ENCODE results near the gene HERPUD1.

DNA sequence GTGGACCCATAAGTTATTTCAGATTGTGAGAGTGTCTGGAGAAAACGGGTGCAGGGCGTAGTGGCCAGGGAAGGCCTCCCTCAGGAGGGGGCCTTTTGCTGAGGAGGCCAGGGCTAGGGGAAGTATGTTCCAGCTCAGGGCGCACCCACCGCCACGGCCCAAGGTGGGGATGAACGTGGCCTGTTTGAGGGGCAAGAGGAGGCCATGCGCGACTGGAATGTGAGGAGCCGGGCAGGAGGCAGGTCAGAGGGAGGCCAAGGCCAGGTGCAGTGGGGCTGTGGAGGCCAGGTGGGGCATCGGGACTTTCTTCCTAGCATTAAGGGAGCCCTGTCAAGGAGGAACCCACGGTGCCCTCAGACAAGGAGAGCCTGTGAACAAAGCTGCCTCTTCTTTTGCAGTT, 40.3 kb upstream of the HERPUD1 start:
- no peak for TF ChIP-seq MEIS1 (CRISPR knock-in tag; IDR thresholded peaks at IDR 0.05; ENCODE audit: borderline replicate concordance)
- TF ChIP-seq, protein P1, sequence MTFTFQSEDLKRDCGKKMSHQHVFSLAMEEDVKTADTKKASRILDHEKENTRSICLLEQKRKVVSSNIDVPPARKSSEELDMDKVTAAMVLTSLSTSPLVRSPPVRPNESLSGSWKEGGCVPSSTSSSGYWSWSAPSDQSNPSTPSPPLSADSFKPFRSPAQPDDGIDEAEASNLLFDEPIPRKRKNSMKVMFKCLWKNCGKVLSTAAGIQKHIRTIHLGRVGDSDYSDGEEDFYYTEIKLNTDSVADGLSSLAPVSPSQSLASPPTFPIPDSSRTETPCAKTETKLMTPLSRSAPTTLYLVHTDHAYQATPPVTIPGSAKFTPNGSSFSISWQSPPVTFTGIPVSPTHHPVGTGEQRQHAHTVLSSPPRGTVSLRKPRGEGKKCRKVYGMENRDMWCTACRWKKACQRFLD (tag by site-specific recombination; IDR thresholded peaks at IDR 0.05): no peak
- TF ChIP-seq ZNF433 (tag by site-specific recombination; IDR thresholded peaks at IDR 0.05; ENCODE audit: low read depth): no peak
- TF ChIP-seq ZNF501 (tag by site-specific recombination; IDR thresholded peaks at IDR 0.05): no peak
- TF ChIP-seq, protein P2, sequence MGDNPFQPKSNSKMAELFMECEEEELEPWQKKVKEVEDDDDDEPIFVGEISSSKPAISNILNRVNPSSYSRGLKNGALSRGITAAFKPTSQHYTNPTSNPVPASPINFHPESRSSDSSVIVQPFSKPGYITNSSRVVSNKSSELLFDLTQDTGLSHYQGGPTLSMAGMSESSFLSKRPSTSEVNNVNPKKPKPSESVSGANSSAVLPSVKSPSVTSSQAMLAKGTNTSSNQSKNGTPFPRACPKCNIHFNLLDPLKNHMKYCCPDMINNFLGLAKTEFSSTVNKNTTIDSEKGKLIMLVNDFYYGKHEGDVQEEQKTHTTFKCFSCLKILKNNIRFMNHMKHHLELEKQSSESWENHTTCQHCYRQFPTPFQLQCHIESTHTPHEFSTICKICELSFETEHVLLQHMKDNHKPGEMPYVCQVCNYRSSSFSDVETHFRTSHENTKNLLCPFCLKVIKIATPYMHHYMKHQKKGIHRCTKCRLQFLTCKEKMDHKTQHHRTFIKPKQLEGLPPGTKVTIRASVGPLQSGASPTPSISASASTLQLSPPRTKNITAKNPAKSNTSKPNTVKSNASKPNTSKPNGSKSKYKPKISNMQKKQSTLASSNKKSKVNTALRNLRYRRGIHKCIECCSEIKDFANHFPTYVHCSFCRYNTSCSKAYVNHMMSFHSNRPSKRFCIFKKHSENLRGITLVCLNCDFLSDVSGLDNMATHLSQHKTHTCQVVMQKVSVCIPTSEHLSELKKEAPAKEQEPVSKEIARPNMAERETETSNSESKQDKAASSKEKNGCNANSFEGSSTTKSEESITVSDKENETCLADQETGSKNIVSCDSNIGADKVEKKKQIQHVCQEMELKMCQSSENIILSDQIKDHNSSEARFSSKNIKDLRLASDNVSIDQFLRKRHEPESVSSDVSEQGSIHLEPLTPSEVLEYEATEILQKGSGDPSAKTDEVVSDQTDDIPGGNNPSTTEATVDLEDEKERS (tag by site-specific recombination; IDR thresholded peaks at IDR 0.05): no peak
- TF ChIP-seq ZNF274 (IDR thresholded peaks at IDR 0.05; ENCODE audit: low read length): no peak
- TF ChIP-seq ZNF274 (tag by site-specific recombination; IDR thresholded peaks at IDR 0.05; ENCODE audit: borderline replicate concordance): no peak
- no peak for TF ChIP-seq ZNF791 (tag by site-specific recombination; IDR thresholded peaks at IDR 0.05)
- TF ChIP-seq, protein P3, sequence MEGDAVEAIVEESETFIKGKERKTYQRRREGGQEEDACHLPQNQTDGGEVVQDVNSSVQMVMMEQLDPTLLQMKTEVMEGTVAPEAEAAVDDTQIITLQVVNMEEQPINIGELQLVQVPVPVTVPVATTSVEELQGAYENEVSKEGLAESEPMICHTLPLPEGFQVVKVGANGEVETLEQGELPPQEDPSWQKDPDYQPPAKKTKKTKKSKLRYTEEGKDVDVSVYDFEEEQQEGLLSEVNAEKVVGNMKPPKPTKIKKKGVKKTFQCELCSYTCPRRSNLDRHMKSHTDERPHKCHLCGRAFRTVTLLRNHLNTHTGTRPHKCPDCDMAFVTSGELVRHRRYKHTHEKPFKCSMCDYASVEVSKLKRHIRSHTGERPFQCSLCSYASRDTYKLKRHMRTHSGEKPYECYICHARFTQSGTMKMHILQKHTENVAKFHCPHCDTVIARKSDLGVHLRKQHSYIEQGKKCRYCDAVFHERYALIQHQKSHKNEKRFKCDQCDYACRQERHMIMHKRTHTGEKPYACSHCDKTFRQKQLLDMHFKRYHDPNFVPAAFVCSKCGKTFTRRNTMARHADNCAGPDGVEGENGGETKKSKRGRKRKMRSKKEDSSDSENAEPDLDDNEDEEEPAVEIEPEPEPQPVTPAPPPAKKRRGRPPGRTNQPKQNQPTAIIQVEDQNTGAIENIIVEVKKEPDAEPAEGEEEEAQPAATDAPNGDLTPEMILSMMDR (tag by site-specific recombination; IDR thresholded peaks at IDR 0.05): no peak
- no peak for TF ChIP-seq TCF7L2 (IDR thresholded peaks at IDR 0.05; ENCODE audit: borderline replicate concordance, low read depth, low read length)
- TF ChIP-seq, protein P4, sequence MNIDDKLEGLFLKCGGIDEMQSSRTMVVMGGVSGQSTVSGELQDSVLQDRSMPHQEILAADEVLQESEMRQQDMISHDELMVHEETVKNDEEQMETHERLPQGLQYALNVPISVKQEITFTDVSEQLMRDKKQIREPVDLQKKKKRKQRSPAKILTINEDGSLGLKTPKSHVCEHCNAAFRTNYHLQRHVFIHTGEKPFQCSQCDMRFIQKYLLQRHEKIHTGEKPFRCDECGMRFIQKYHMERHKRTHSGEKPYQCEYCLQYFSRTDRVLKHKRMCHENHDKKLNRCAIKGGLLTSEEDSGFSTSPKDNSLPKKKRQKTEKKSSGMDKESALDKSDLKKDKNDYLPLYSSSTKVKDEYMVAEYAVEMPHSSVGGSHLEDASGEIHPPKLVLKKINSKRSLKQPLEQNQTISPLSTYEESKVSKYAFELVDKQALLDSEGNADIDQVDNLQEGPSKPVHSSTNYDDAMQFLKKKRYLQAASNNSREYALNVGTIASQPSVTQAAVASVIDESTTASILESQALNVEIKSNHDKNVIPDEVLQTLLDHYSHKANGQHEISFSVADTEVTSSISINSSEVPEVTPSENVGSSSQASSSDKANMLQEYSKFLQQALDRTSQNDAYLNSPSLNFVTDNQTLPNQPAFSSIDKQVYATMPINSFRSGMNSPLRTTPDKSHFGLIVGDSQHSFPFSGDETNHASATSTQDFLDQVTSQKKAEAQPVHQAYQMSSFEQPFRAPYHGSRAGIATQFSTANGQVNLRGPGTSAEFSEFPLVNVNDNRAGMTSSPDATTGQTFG (tag by site-specific recombination; IDR thresholded peaks at IDR 0.05; ENCODE audit: borderline replicate concordance): no peak
- TF ChIP-seq, protein P5, sequence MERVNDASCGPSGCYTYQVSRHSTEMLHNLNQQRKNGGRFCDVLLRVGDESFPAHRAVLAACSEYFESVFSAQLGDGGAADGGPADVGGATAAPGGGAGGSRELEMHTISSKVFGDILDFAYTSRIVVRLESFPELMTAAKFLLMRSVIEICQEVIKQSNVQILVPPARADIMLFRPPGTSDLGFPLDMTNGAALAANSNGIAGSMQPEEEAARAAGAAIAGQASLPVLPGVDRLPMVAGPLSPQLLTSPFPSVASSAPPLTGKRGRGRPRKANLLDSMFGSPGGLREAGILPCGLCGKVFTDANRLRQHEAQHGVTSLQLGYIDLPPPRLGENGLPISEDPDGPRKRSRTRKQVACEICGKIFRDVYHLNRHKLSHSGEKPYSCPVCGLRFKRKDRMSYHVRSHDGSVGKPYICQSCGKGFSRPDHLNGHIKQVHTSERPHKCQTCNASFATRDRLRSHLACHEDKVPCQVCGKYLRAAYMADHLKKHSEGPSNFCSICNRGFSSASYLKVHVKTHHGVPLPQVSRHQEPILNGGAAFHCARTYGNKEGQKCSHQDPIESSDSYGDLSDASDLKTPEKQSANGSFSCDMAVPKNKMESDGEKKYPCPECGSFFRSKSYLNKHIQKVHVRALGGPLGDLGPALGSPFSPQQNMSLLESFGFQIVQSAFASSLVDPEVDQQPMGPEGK (tag by site-specific recombination; IDR thresholded peaks at IDR 0.05): no peak
- no peak for TF ChIP-seq ZNF24 (tag by site-specific recombination; IDR thresholded peaks at IDR 0.05)
- TF ChIP-seq ZBTB20 (tag by site-specific recombination; IDR thresholded peaks at IDR 0.05): no peak

All from HEK293 (cell line).